HEK293 (cell line): Measurements from ENCODE around the gene OTUB1.

Experiments
- CTCF ChIA-PET: fragments of 350-600 bp; formaldehyde crosslinking; extraction: SDS; loops from one replicate; lab custom pipeline; 2021; ENCODE audit warnings: antibody characterized with exemption; lab: Yijun Ruan, JAX
- POLR2A ChIA-PET: fragments of 300-600 bp; formaldehyde crosslinking; extraction: SDS; loops from one replicate; lab custom pipeline; 2020; ENCODE audit warnings: antibody characterized with exemption, inconsistent platforms; lab: Yijun Ruan, JAX
- H3K27ac ChIP-seq: fragments of 200-500 bp; sonication (Bioruptor generic); 2 replicates; pipeline ENCODE4 v1.5.1; 2014; ENCODE audit warnings: low read depth, low read length, control low read depth, inconsistent platforms; ENCODE audit errors: extremely low read depth
- H3K36me3 ChIP-seq, 2 experiments: fragments of 200-500 bp in 1 of 2; sonication (Bioruptor generic) in 1 of 2; 1 replicate in 1 of 2; 2 replicates in 1 of 2; pipeline ENCODE4 v1.5.1; 2014 to 2017; ENCODE audit warnings: inconsistent platforms in 2 of 2, low read length in 2 of 2; ENCODE audit not compliant: control insufficient read depth in 2 of 2, insufficient read depth in 1 of 2
- H3K4me1 ChIP-seq: fragments of 200-500 bp; sonication (Bioruptor generic); 2 replicates; pipeline ENCODE4 v1.5.1; 2014; ENCODE audit warnings: mild to moderate bottlenecking, low read length, inconsistent platforms; ENCODE audit not compliant: control insufficient read depth, insufficient read depth
- H3K4me3 ChIP-seq: 2 replicates; pipeline ENCODE4 v1.5.1; 2011; ENCODE audit warnings: low read depth, mild to moderate bottlenecking, control low read depth, low read length, moderate library complexity
- H3K9me3 ChIP-seq: fragments of 200-500 bp; sonication (Bioruptor generic); 2 replicates; pipeline ENCODE4 v1.5.1; 2014; ENCODE audit warnings: low read depth, low read length, inconsistent platforms; ENCODE audit not compliant: control insufficient read depth, insufficient read depth
- GFI1B ChIP-seq: fragments of 450-650 bp; formaldehyde crosslinking; IDR thresholded peaks from 2 replicates; pipeline ENCODE4 v1.5.1; 2016; ENCODE audit warnings: missing biosample characterization, missing genetic modification characterization
- PRDM1 ChIP-seq: fragments of 450-650 bp; formaldehyde crosslinking; IDR thresholded peaks from 2 replicates; pipeline ENCODE4; 2016; ENCODE audit warnings: missing biosample characterization, missing genetic modification characterization
- SP7 ChIP-seq: fragments of 450-650 bp; formaldehyde crosslinking; IDR thresholded peaks from 2 replicates; pipeline ENCODE4 v1.5.1; 2016; ENCODE audit warnings: missing biosample characterization, missing genetic modification characterization
- ZBTB11 ChIP-seq: fragments of 450-650 bp; formaldehyde crosslinking; conservative IDR thresholded peaks from 2 replicates; pipeline ENCODE4 v1.5.1; 2016; ENCODE audit warnings: low read depth, missing biosample characterization, missing genetic modification characterization
- ZBTB20 ChIP-seq: fragments of 450-650 bp; formaldehyde crosslinking; IDR thresholded peaks from 2 replicates; pipeline ENCODE4 v1.5.1; 2016; ENCODE audit warnings: missing biosample characterization, missing genetic modification characterization
- ZEB2 ChIP-seq: fragments of 450-650 bp; formaldehyde crosslinking; IDR thresholded peaks from 2 replicates; pipeline ENCODE4 v1.5.1; 2016; ENCODE audit warnings: missing biosample characterization, missing genetic modification characterization
- ZNF10 ChIP-seq: fragments of 450-650 bp; formaldehyde crosslinking; IDR thresholded peaks from 2 replicates; pipeline ENCODE4 v1.5.1; 2017; ENCODE audit warnings: missing biosample characterization, missing genetic modification characterization
- ZNF133 ChIP-seq: fragments of 450-650 bp; formaldehyde crosslinking; IDR thresholded peaks from 2 replicates; pipeline ENCODE4 v1.5.1; 2016; ENCODE audit warnings: missing biosample characterization, missing genetic modification characterization
- ZNF24 ChIP-seq: fragments of 450-650 bp; formaldehyde crosslinking; IDR thresholded peaks from 2 replicates; pipeline ENCODE4 v1.5.1; 2016; ENCODE audit warnings: missing biosample characterization, missing genetic modification characterization
- ZNF335 ChIP-seq: fragments of 450-650 bp; formaldehyde crosslinking; conservative IDR thresholded peaks from 2 replicates; pipeline ENCODE4 v1.5.1; 2016; ENCODE audit warnings: missing biosample characterization, missing genetic modification characterization
- ZNF366 ChIP-seq: fragments of 450-650 bp; formaldehyde crosslinking; conservative IDR thresholded peaks from 2 replicates; pipeline ENCODE4 v1.5.1; 2016; ENCODE audit warnings: missing biosample characterization, missing genetic modification characterization
- ZNF398 ChIP-seq: fragments of 450-650 bp; formaldehyde crosslinking; IDR thresholded peaks from 2 replicates; pipeline ENCODE4 v1.5.1; 2017; ENCODE audit warnings: missing biosample characterization, missing genetic modification characterization
- ZNF423 ChIP-seq: fragments of 450-650 bp; formaldehyde crosslinking; IDR thresholded peaks from 2 replicates; pipeline ENCODE4 v1.5.1; 2016; ENCODE audit warnings: missing biosample characterization, missing genetic modification characterization
- ZNF473 ChIP-seq: fragments of 450-650 bp; formaldehyde crosslinking; IDR thresholded peaks from 2 replicates; pipeline ENCODE4 v1.5.1; 2017; ENCODE audit warnings: missing biosample characterization, missing genetic modification characterization
- ZNF660 ChIP-seq: fragments of 450-650 bp; IDR thresholded peaks from 2 replicates; pipeline ENCODE4 v1.5.1; 2018; ENCODE audit warnings: missing biosample characterization, mild to moderate bottlenecking, missing genetic modification characterization
- ZXDB ChIP-seq: fragments of 450-650 bp; formaldehyde crosslinking; IDR thresholded peaks from 2 replicates; pipeline ENCODE4 v1.5.1; 2016; ENCODE audit warnings: missing biosample characterization, missing genetic modification characterization
- TF ChIP-seq, protein P1 (sequence below): fragments of 450-650 bp; formaldehyde crosslinking; IDR thresholded peaks from 2 replicates; pipeline ENCODE4 v1.5.1; 2016; ENCODE audit warnings: missing biosample characterization, missing genetic modification characterization
- TF ChIP-seq, protein P2 (sequence below): fragments of 450-650 bp; formaldehyde crosslinking; IDR thresholded peaks from 2 replicates; pipeline ENCODE4 v1.5.1; 2016; ENCODE audit warnings: missing biosample characterization, missing genetic modification characterization

OTUB1 gene

GRCh38 chr11:63937713-63938478 is 48.3 kb upstream of the OTUB1 start:
- Histone ChIP-seq H3K27ac (peak overlapping the region; percentile 57; the same call in 1 of the 2 replicates), H3K4me3 (peak overlapping the region; percentile 57), H3K36me3 (peaks cover 0 to 20% of the 10 kb centered on the region in 2 experiments; a peak in 1 of 3 replicates), H3K9me3 (no peaks in the 10 kb centered on the region), H3K4me1 (no peaks in the 10 kb centered on the region)
- TF ChIP-seq ZBTB20 (tag by site-specific recombination): peak; percentile 43; the same call in 1 of the 2 replicates
- peak; percentile 81 for TF ChIP-seq ZNF24 (tag by site-specific recombination)
- TF ChIP-seq ZNF366: peak; percentile 80
- TF ChIP-seq ZNF398: 0 out of 2 replicates have a peak, but pooled peaks have one; percentile 10
- peak; percentile 73 for TF ChIP-seq SP7 (tag by site-specific recombination)
- 0 out of 2 replicates have a peak, but pooled peaks have one; percentile 49 for TF ChIP-seq ZXDB (tag by site-specific recombination)
- no peak for TF ChIP-seq ZNF133
- TF ChIP-seq GFI1B (tag by site-specific recombination): no peak
- no peak for TF ChIP-seq ZNF473
- TF ChIP-seq ZNF335 (tag by site-specific recombination): peak; percentile 49
- TF ChIP-seq, protein P1, sequence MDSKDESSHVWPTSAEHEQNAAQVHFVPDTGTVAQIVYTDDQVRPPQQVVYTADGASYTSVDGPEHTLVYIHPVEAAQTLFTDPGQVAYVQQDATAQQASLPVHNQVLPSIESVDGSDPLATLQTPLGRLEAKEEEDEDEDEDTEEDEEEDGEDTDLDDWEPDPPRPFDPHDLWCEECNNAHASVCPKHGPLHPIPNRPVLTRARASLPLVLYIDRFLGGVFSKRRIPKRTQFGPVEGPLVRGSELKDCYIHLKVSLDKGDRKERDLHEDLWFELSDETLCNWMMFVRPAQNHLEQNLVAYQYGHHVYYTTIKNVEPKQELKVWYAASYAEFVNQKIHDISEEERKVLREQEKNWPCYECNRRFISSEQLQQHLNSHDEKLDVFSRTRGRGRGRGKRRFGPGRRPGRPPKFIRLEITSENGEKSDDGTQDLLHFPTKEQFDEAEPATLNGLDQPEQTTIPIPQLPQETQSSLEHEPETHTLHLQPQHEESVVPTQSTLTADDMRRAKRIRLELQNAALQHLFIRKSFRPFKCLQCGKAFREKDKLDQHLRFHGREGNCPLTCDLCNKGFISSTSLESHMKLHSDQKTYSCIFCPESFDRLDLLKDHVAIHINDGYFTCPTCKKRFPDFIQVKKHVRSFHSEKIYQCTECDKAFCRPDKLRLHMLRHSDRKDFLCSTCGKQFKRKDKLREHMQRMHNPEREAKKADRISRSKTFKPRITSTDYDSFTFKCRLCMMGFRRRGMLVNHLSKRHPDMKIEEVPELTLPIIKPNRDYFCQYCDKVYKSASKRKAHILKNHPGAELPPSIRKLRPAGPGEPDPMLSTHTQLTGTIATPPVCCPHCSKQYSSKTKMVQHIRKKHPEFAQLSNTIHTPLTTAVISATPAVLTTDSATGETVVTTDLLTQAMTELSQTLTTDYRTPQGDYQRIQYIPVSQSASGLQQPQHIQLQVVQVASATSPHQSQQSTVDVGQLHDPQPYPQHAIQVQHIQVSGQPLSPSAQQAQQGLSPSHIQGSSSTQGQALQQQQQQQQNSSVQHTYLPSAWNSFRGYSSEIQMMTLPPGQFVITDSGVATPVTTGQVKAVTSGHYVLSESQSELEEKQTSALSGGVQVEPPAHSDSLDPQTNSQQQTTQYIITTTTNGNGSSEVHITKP (tag by site-specific recombination): peak; percentile 80
- TF ChIP-seq ZNF423 (tag by site-specific recombination): no peak
- peak; percentile 53; the same call in 1 of the 2 replicates for TF ChIP-seq ZBTB11 (tag by site-specific recombination)
- no peak for TF ChIP-seq ZNF660 (tag by site-specific recombination)
- 0 out of 2 replicates have a peak, but pooled peaks have one; percentile 66 for TF ChIP-seq ZEB2
- TF ChIP-seq ZNF10: no peak
- TF ChIP-seq PRDM1: peak; percentile 79
- TF ChIP-seq, protein P2, sequence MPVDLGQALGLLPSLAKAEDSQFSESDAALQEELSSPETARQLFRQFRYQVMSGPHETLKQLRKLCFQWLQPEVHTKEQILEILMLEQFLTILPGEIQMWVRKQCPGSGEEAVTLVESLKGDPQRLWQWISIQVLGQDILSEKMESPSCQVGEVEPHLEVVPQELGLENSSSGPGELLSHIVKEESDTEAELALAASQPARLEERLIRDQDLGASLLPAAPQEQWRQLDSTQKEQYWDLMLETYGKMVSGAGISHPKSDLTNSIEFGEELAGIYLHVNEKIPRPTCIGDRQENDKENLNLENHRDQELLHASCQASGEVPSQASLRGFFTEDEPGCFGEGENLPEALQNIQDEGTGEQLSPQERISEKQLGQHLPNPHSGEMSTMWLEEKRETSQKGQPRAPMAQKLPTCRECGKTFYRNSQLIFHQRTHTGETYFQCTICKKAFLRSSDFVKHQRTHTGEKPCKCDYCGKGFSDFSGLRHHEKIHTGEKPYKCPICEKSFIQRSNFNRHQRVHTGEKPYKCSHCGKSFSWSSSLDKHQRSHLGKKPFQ (tag by site-specific recombination): peak; percentile 41; the same call in 1 of the 2 replicates
- ChIA-PET CTCF (interaction anchor here (0.7 to 1.3 kb wide), 7 partner anchors 24 to 102 kb away, joined by 3 to 5 read pairs (median 3); no protein-coding TSS in a partner anchor), POLR2A (interaction anchor here (1.9 kb wide), 1 partner anchor 18 kb away, joined by 9 read pairs; no protein-coding TSS in a partner anchor)
